ENCODE measurements around the gene CYSRT1. TPM values are rescaled to one million over a fixed set of nuclear protein-coding genes. Genes with fewer than 3 reads are reported as not detected.
"Not testable (repeated sequence)": the region's sequence is repeated elsewhere in the genome, so short reads cannot be mapped to it uniquely, and the experiment has no call there.

Gene CYSRT1
- total RNA-seq, 1 donor = 0.27 TPM

DNA sequence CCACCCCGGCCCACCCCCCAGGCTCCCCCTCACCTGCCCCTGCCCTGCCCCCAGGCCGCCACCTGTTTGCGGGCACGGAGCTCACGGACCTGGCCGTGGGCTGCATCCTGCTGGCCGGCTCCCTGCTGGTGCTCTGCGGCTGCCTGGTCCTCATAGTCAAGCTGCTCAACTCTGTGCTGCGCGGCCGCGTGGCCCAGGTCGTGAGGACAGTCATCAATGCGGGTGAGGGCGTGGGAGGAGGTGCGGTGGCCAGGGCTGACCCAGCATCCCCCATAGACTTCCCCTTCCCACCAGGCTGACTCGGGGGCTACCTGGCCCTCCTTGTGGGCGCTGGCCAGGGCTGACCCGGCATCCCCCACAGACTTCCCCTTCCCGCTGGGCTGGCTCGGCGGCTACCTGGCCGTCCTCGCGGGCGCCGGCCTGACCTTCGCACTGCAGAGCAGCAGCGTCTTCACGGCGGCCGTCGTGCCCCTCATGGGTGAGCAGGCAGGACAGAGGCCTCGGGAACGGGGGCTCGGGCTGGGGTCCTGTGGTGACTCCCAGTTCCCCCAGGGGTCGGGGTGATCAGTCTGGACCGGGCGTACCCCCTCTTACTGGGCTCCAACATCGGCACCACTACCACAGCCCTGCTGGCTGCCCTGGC, 9.2 kb downstream of the CYSRT1 start:
- DNase-seq (ENCODE audit: low read depth in 2 of 3, low spot score in 2 of 3) = no peak

DNA sequence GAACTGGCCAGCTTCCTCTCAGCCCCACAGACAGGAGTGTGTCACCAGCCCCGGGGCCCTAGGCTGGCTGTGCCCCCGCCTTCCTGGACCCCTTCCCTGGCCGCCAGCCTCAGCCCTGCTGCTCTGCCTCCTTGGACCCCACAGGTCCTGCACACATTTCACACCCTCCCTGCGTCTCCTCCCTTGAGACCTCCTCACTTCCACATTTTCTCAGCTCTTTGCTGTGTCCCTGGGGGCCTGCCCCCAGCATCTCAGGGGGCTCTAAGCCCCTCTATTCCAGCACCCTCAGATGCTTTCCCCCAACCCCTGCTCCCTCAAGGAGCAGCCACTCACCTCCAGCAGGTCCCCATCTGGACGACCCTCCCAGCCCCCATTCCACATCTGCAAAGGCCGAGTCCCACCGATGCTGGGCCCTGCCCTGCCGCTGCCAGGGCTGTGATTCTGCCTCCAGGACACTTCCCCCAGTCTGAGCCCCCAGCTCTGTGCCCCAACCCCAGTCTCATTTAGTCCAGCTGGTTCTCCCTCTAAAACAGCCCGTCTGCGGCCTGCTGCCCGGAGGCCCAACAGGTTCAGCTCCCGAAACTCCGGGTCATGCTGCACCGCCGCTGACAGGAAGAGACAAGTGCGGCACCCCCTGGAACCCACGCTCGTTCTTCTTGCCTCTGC, 9.9 kb downstream of the CYSRT1 start:
- no peak for DNase-seq (ENCODE audit: low read depth in 2 of 3, low spot score in 2 of 3)

DNA sequence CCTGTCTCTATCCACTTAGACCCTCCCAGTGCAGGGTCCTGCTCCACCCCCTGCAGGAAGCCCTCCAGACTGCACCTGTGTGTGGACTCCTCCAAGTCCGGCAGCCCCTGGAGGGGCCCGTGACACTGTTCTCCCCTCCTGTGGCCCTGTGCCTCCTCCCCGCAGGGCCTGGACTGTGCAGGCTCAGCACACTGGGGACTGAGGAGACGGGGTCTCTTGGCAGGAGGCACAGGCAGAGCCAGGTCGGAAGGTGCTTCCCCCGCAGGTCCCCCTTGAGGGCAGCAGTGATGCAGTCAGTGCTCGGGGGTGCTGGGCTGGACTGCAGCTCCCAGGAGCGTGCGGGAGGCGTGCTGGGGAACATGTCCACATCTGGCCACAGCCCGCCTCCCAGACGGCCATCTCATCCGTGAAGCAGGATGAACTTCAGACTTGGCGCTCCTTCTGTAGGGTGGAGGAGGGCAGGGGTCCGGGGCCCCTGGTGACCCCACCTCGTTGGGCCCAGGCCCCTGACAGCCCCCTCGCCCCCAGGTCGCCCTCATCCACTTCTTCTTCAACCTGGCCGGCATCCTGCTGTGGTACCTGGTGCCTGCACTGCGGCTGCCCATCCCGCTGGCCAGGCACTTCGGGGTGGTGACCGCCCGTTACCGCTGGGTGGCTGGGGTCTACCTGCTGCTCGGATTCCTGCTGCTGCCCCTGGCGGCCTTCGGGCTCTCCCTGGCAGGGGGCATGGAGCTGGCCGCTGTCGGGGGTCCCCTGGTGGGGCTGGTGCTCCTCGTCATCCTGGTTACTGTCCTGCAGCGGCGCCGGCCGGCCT, 10.7 kb downstream of the CYSRT1 start:
- DNase-seq (ENCODE audit: low read depth in 2 of 3, low spot score in 2 of 3) = no peak

DNA sequence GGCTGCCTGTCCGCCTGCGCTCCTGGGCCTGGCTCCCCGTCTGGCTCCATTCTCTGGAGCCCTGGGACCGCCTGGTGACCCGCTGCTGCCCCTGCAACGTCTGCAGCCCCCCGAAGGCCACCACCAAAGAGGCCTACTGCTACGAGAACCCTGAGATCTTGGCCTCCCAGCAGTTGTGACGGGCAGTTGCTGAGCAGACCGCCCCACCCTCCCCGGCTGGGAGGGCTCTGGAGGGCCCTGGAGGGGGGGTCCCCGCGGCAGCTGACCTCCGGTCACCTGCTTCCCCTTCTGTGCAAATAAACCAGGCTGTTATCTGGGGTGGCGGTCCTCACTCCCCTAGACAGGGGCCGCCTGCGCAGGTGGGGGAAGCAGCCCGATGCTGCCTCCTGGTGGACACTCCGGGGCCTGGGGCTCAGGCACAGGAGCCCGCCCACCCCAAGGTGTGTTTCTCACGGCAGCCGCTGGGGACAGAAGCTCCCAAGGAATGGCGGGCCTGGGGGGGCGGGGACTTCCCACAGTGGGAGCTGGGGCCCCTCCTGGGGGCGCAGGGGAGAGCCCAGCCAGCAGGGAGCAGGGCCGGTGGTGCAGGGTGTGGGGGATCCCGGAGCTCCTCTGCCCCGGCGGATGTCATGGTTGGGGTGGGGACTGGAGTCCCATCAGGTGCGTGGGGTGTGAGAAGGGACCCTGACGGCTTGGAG, 11.4 kb downstream of the CYSRT1 start:
- DNase-seq (ENCODE audit: low read depth in 2 of 3, low spot score in 2 of 3) = peak; percentile 82 to 94 (median 91)

DNA sequence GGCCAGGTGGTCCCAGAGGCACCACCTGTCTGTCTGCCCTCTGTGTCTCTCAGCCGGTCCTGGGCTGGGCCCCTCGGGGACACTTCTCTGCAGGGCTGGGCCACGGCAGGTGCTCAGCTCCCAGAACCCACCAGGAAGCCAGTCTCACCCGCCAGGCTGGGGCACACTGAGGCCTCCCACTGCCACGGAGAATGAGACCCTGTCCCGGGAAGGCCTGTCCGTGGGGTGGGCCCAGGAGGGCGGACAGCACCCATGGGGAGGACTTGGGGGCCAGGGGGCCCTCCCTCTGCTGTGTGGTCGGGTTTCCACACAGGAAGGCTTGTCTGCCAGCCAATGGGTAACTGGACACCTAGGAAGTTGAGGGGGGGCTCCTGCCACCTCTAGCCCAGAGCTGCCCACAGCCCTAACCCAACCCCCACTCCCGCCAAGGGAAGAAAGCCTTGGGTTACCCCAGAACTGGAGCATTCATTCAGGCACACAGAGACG, 12.0 kb downstream of the CYSRT1 start:
- no peak for DNase-seq (ENCODE audit: low read depth in 2 of 3, low spot score in 2 of 3)

DNA sequence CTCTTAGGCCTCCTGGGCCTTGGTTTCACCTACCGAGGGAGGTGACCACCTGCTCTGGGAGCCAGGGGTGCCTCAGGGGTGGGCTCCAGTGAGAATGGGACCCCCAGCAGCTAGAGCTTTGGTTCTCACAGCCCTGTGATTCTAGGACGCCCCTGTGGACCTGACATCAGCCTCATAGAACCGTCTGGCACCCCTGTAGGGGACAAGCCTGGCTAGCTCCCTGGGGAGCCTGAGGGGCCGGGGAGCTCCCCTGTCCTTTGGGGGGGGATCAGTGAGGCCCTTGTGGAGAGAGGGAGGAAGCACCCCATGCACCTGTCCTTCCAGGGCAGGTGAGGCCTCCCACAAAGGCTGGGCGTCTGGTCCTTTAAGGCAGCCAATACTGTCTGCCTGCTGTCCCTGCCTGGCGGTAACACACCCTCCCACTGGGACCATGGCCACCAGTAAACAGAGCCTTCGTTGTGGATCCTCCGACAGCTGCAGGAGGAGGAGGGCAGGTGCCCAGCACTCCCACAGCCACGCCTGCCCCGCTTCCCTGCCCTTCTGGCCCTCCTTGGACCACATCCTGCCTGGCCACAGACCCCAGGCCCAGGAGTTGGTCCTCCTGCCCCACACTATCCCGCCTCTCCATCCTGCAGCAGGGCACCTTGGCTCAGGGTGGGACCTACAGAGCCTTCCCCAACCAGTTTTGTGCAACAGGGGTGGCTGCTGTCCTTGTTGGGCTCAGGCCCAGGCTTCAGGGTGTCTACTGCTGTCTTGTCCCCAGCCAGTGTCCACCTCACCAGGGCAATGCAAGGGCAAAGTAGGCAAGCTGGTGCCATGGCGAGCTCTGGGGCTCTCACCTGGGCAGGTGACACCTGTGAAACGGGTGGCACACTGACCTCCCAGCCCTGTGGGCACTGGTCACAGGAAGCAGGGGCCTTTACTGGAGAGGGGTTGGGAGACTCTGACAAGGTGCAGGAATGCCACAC, 13.1 kb downstream of the CYSRT1 start:
- DNase-seq (ENCODE audit: low read depth in 2 of 3, low spot score in 2 of 3) = no peak

DNA sequence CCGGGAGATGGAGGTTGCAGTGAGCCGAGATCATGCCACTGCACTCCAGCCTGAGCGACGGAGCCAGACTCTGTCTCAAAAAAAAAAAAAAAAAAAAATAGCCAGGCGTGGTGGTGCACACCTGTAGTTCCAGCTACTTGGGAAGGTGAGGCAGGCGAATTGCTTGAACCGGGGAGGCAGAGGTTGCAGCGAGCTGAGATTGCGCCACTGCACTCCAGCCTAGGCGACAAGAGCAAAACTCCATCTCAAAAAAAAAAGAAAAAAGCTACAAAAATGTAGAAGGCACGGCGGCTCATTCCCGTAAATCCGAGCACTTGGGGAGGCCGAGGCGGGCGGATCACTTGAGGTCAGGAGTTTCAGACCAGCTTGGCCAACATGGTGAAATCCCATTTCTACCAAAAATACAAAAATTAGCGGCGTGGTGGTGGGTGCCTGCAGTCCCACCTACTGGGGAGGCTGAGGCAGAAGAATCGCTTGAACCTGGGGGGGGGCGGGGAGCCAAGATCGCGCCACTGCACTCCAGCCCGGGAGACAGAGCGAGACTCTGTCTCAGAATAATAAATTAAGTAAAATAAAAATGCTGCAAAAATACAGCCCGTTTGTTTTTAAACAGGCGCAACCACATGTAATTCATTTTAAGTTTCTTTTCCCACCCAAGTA, 14.7 kb downstream of the CYSRT1 start:
- DNase-seq (ENCODE audit: low read depth in 2 of 3, low spot score in 2 of 3) = not testable (repeated sequence)

DNA sequence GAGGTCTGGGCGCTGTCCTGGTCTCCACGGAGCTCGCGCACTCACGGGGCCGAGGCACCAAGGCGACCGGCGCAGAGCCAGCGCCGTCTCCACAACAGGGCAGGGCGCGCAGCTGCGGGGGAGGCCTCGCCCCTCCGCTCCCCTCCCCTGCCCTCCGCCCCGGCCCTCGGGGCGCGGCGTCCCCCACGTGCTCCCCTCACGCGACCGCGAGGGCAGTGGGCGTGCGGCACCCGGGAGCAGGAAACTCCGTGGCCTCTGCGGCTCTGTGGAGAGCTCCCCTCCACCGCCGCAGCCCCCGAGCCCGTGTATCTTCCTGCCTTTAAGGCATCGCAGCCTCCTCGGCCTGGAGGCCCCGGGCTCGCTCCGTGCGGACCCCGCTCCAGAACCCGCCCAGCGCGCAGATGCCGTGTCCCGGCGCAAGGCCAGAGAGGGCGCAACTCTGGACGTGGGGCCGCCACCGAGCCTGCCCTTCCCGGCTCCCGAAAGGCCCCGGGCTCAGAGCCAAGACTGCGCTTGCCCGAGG, 15.4 kb downstream of the CYSRT1 start:
- peak; percentile 50 to 85 (median 83) for DNase-seq (ENCODE audit: low read depth in 2 of 3, low spot score in 2 of 3)

DNA sequence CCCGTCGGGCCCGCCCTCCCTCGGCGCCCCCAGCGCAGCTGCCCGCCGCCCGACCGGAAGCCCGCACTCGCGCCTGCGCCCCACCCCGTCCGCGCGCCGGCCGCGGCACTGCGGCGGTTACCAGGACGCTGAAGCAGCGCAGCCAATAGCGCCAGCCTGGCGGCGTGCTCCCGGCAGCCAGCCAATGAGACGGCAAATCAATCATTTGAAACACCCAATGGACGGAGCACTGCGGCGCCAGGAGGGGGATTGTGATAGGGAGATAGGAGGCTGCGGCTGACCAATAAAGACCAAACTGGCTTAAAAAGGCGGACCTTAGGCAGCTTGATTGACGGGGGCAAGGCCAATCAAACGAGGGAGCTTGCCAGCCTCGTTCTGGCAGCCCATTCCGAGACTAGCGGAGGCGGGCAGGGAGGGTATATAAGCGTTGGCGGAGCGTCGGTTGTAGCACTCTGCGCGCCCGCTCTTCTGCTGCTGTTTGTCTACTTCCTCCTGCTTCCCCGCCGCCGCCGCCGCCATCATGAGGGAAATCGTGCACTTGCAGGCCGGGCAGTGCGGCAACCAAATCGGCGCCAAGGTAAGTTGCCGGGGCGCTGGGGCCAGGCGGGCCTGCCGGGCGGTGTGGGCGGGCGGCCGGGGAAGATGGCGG, 16.0 kb downstream of the CYSRT1 start, which contains the start of gene TUBB4B:
Gene TUBB4B (plus strand): TSS at position 447 of the 649 bp plus-strand sequence. CDS start 74 bp downstream, at position 521.
- peak; percentile 99 to 100 (median 100) for DNase-seq (ENCODE audit: low read depth in 2 of 3, low spot score in 2 of 3)

DNA sequence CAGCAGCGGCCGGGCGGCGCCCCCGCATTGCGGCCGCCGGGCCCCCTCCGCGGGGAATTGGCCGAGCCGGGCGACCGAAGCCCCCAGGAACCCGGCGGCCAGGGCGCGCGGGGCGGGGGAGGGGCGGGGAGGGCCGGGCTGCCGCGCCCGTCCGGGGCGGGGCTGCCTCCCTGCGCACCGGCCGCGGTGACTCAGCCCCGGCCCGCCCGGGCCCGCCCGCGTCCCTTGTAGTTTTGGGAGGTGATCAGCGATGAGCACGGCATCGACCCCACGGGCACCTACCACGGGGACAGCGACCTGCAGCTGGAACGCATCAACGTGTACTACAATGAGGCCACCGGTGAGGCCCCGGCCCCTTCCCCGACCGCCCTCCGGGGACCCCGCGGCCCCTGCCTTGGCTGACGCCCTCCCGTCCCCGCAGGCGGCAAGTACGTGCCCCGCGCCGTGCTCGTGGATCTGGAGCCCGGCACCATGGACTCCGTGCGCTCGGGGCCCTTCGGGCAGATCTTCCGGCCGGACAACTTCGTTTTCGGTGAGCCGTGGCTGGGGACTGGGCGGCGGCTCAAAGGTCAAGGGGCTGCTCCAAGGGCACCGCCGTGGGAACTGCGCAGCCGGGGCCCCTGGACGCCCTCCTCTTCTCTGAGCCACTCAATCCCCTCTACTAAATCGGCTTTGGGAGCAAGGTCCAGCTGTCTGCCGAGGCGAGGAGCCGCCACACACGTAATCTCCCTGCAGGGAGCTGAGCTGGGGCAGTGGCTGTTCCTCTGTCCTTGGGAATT, 16.7 kb downstream of the CYSRT1 start:
- DNase-seq (ENCODE audit: low read depth in 2 of 3, low spot score in 2 of 3) = peak in 2 of 3 donors; percentile 46 to 63

DNA sequence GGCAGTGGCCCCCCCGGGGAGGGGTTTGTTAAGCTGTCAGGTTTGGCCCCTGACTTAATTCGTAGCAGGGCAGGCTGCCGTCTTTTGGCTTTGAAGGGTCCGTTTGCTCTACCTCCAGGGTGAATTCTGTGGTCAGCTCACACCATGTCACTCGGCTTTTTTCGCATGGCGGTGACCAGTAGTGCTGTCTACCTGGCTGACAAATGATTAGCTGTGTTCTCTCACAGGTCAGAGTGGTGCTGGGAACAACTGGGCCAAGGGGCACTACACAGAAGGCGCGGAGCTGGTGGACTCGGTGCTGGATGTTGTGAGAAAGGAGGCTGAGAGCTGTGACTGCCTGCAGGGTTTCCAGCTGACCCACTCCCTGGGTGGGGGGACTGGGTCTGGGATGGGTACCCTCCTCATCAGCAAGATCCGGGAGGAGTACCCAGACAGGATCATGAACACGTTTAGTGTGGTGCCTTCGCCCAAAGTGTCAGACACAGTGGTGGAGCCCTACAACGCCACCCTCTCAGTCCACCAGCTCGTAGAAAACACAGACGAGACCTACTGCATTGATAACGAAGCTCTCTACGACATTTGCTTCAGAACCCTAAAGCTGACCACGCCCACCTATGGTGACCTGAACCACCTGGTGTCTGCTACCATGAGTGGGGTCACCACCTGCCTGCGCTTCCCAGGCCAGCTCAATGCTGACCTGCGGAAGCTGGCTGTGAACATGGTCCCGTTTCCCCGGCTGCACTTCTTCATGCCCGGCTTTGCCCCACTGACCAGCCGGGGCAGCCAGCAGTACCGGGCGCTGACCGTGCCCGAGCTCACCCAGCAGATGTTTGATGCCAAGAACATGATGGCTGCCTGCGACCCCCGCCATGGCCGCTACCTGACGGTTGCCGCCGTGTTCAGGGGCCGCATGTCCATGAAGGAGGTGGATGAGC, 17.6 kb downstream of the CYSRT1 start:
- DNase-seq (ENCODE audit: low read depth in 2 of 3, low spot score in 2 of 3) = no peak

DNA sequence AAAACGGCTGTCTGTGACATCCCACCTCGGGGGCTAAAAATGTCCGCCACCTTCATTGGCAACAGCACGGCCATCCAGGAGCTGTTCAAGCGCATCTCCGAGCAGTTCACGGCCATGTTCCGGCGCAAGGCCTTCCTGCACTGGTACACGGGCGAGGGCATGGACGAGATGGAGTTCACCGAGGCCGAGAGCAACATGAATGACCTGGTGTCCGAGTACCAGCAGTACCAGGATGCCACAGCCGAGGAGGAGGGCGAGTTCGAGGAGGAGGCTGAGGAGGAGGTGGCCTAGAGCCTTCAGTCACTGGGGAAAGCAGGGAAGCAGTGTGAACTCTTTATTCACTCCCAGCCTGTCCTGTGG, 18.3 kb downstream of the CYSRT1 start:
- DNase-seq (ENCODE audit: low read depth in 2 of 3, low spot score in 2 of 3) = not testable (repeated sequence)

DNA sequence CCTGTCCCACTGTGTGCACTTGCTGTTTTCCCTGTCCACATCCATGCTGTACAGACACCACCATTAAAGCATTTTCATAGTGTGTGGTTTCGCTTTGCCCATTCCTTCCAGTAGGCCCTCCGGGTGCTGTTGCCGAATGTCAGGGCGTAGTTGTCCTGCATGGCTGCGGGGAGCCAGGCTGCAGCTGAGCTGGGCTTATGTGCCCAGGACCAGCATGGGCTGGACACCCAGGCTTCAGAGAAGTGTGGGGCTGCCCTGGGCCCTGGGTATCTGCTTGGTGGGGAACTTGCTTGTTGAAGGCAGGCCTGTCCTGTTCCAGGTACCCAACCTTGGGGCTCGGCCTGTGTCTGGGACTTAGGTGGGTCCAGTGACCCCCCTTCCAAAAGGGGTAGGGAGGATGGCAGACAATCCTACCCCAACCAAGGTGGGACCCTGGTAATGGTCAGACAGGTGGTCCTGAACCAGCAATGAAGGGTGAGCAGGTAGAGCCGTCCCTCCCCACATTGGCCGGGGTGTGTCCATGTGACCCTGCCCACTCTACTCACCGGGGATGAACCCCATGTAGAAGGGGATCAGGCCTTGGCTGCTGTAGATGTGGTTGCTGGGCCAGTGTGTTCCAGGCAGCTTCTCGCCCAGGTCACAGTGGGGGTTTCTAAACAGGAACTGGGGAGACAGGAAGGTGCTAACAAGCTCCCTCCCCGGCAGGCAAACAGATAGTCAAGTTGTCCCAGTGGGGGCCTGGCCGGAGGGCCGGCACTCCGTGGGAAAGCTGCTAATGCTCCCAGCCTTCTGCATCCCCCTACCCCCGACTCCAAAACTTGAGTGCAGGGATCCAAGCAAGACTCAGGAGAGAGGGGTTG, 18.9 kb downstream of the CYSRT1 start:
- no peak for DNase-seq (ENCODE audit: low read depth in 2 of 3, low spot score in 2 of 3)

DNA sequence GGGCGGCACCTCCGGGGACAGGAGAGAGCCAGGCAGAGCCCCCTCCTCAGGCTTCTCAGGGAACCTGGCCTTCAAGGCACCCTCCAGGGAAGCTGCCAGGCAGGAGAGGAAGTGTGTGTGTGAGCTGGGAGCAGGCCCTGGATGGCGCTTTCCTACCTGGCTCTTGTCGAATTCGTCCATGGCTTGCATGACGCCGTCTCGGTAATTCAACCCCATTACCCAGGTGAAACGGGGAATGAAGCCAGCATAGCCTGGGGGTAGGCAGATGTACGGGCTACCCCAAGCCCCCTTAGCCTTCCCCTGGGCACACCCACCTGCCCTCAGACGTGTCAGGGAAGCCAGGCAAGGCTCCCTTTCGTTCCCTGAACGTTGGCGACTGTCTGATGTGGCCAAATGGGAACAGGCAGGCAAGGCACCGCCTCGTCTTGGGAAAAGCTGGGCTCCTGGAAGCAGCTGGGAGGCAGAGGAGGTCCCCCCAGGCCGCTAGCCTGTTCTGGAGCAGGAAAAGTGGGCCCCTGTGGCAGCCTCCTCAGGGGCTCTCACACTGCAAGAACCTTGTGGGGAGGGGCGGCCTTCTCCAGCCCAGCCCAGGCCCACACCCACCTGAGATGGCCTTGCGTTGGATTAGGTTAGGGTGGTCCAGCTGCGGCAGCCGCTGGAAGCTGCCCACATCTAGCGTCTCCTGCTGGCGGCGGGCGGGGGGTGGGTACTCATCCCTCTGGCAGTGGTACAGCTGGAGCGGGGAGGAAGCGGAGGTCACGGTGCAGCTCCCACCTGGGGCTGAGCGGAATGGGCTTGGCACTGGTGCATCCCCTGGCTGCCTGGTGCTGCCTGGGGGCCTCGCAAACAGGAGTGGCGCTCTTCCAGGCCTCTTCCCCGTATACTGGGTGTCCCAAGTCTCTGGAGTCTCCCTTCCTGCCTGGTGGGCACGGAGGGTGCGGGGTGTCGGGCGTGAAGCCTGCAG, 19.8 kb downstream of the CYSRT1 start:
- no peak for DNase-seq (ENCODE audit: low read depth in 2 of 3, low spot score in 2 of 3)
